ENCODE measurements around the gene KRTAP5-9. TPM values are rescaled to one million over a fixed set of nuclear protein-coding genes. Genes with fewer than 3 reads are reported as not detected.
"Not testable (repeated sequence)": the region's sequence is repeated elsewhere in the genome, so short reads cannot be mapped to it uniquely, and the experiment has no call there.

Gene KRTAP5-9
- total and polyA plus RNA-seq, 12 donors, result not detected

DNA sequence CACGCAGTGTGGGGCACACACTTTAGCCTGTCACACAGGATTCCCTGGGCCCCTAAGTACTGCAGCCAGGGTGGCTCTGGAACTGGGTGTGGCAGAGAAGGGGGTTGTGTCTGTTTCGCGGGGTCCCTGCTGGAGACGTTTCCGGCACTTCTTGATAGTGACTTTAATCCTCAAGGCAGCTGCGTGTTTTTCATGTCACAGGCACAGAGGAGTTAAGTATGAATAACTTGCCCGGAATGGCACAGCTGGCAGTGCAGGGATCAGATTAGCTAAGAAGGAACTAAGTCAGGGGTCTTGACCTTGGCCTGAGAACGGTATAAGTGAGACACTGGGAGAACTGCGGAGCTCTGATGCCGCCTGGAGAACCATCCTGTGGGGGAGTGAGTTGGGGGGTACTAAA is 28.7 kb upstream of the KRTAP5-9 start:
- H3K27ac ChIP-seq, result no peak overlapping the region
- DNase-seq (peak in 1 of 2 donors; percentile 2), ATAC-seq (no peak)
- H3K9me3 ChIP-seq, result peaks cover 0 to 3% (median 0%) of the 10 kb centered on the region in 11 donors
- TF ChIP-seq CTCF (IDR thresholded peaks at IDR 0.05), result no peak
- no peak overlapping the region for H3K4me3 ChIP-seq
- WGBS, 2 donors, result 59 to 61% methylated on average over 10 of the region's 10 CpGs
- H3K27me3 ChIP-seq, result no peaks in the 10 kb centered on the region
- intact Hi-C loops (cut with DNase I), result no loop called here
- H3K36me3 ChIP-seq, result no peaks in the 10 kb centered on the region
- no peaks in the 10 kb centered on the region for H3K4me1 ChIP-seq

GRCh38 chr11:71525188-71525937 is 22.9 kb upstream of the KRTAP5-9 start:
- Histone ChIP-seq H3K36me3 (no peaks in the 10 kb centered on the region), H3K4me3 (no peak overlapping the region), H3K4me1 (no peaks in the 10 kb centered on the region), H3K9me3 (peaks cover 0 to 9% (median 0%) of the 10 kb centered on the region in 11 donors), H3K27ac (no peak overlapping the region), H3K27me3 (no peaks in the 10 kb centered on the region)
- WGBS, 2 donors, result 59 to 63% methylated on average over 3 of the region's 3 CpGs
- ATAC-seq (no peak), DNase-seq (no peak)
- intact Hi-C loops (cut with DNase I), result no loop called here
- TF ChIP-seq CTCF (IDR thresholded peaks at IDR 0.05), result no peak

DNA sequence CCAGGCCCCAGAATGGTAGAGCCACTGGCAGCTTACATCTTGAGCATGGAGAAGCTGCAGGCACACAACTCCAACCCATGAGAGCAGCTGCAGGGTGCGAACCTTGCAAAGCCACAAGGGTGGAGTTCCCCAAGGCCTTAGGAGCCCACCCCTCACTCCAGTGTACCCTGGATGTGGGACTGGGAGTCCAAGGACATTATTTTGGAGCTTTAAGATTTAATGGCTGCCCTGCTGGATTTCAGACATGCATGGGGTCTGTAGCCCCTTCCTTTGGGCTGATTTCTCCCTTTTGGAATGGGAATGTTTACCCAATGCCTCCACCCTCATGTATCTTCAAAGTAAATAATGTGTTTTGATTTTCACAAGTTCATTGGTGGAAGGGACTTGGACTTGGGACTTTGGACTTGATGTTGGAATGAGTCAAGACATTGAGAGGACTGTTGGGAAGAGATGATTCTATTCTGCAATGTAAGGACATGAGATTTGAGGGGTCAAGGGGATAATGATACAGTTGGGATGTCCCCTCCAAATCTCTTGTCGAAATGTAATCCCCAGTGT is 22.2 kb upstream of the KRTAP5-9 start:
- TF ChIP-seq CTCF (IDR thresholded peaks at IDR 0.05), result no peak
- no peak for ATAC-seq
- H3K4me1 ChIP-seq, result no peaks in the 10 kb centered on the region
- DNase-seq, result no peak
- intact Hi-C loops (cut with DNase I), result no loop called here
- no peaks in the 10 kb centered on the region for H3K36me3 ChIP-seq
- WGBS, 2 donors, result 81 to 83% methylated on average over 2 of the region's 2 CpGs
- no peak overlapping the region for H3K27ac ChIP-seq
- H3K27me3 ChIP-seq, result no peaks in the 10 kb centered on the region
- H3K4me3 ChIP-seq, result no peak overlapping the region
- peaks cover 0 to 9% (median 0%) of the 10 kb centered on the region in 11 donors for H3K9me3 ChIP-seq

- WGBS, 2 donors, result 46 to 53% methylated on average over 10 of the region's 10 CpGs
- ATAC-seq; H3K36me3 ChIP-seq; intact Hi-C loops (cut with DNase I); H3K4me1 ChIP-seq; DNase-seq; H3K9me3 ChIP-seq; H3K4me3 ChIP-seq; H3K27ac ChIP-seq; H3K27me3 ChIP-seq: not testable (repeated sequence)
Measured at GRCh38 chr11:71526796-71527575, 21.2 kb upstream of the KRTAP5-9 start, which contains the start of gene KRTAP5-7. TSS of gene KRTAP5-7 (plus strand) at chr11:71527267. CDS start at chr11:71527301, 34 bp downstream.

All from heart right ventricle (tissue), 16 donors.